K562 (cell line): ENCODE results near the gene RIOK3. TPM values are rescaled to one million over a fixed set of nuclear protein-coding genes. Genes with fewer than 3 reads are reported as not detected.

Experiments
- ATAC-seq: fragments of 200-7000 bp; cut with Tn5 transposase; 3 replicates; pipeline ENCODE4 v1.9.1; 2020; ENCODE audit warnings: moderate library complexity
- BruUV-seq: library from RNA; stranded (reverse); fragments of 400-500 nt; replicated peaks from 2 replicates; lab custom pipeline; 2021; lab: Mats Ljungman, UMichigan
- CTCF ChIA-PET: fragments of 300-600 bp; formaldehyde crosslinking; extraction: SDS; loops from one replicate; lab custom pipeline; 2021; ENCODE audit warnings: low intra/inter-chr PET ratio; lab: Yijun Ruan, JAX
- POLR2A ChIA-PET: fragments of 300-600, 350-650 bp; sonication (Branson Sonifier 250); formaldehyde crosslinking; extraction: SDS; loops from one replicate; lab custom pipeline; 2021; ENCODE audit warnings: antibody characterized with exemption, inconsistent platforms; lab: Yijun Ruan, JAX
- DNase-seq, 4 experiments: peaks; one replicate each; pipeline versions ENCODE4 v3.0.0 to v3.0.0-alpha.2; 2011 to 2018; ENCODE audit warnings: low spot score in 3 of 4, mixed read lengths in 3 of 4; ENCODE audit errors: extremely low read depth in 1 of 4
- FAIRE-seq: peaks from 2 replicates; lab custom pipeline; 2011; peaks lifted over from hg19 to GRCh38; lab: Jason Lieb, UNC
- H2AFZ ChIP-seq: 2 replicates; pipeline ENCODE4 v1.6.0; 2011; ENCODE audit warnings: low read depth, low read length, control low read depth, inconsistent platforms
- H3K27ac ChIP-seq: fragments of 200-600 bp; 3 replicates; pipeline ENCODE4 v1.8.0; 2011; ENCODE audit warnings: low read depth, mild to moderate bottlenecking, control low read depth, inconsistent platforms, low read length, moderate library complexity, mixed read lengths; ENCODE audit errors: extremely low read depth
- H3K27me3 ChIP-seq, 2 experiments: fragments of 300-600 bp in 1 of 2; 2 replicates in 1 of 2; 3 replicates in 1 of 2; pipeline versions ENCODE4 v1.6.0 to v1.8.0; 2011; ENCODE audit warnings: inconsistent platforms in 2 of 2, low read length in 2 of 2, mild to moderate bottlenecking in 1 of 2, mixed read lengths in 1 of 2, moderate library complexity in 1 of 2; ENCODE audit not compliant: control insufficient read depth in 2 of 2, insufficient read depth in 2 of 2
- H3K36me3 ChIP-seq: fragments of 300-600 bp; 3 replicates; pipeline ENCODE4 v1.8.0; 2011; ENCODE audit warnings: mild to moderate bottlenecking, low read length, inconsistent platforms; ENCODE audit not compliant: control insufficient read depth, insufficient read depth
- H3K4me1 ChIP-seq, 2 experiments: fragments of 200-600 bp in 1 of 2; replicated peaks in 1 of 2; 2 replicates in 1 of 2; 3 replicates in 1 of 2; pipeline versions ENCODE4 v1.5.1 to v1.8.0; 2011; ENCODE audit warnings: inconsistent platforms in 2 of 2, low read length in 2 of 2, mild to moderate bottlenecking in 1 of 2, mixed read lengths in 1 of 2, moderate library complexity in 1 of 2; ENCODE audit not compliant: control insufficient read depth in 2 of 2, insufficient read depth in 2 of 2
- H3K4me2 ChIP-seq: 2 replicates; pipeline ENCODE4 v1.6.1; 2011; ENCODE audit warnings: low read length, control low read depth, inconsistent platforms, mixed read lengths; ENCODE audit not compliant: insufficient read depth
- H3K4me3 ChIP-seq: fragments of 200-600 bp; sonication (generic), shearing (Covaris generic); 2 replicates; pipeline ENCODE4 v1.5.1; 2016; ENCODE audit warnings: control low read depth, inconsistent platforms
- H3K79me2 ChIP-seq: fragments of 200-600 bp; 3 replicates; pipeline ENCODE4 v1.8.0; 2011; ENCODE audit warnings: low read length, inconsistent platforms; ENCODE audit not compliant: control insufficient read depth, insufficient read depth
- H3K9ac ChIP-seq, 2 experiments: 2 replicates each; pipeline versions ENCODE4 v1.6.0 to v1.6.1; 2011; ENCODE audit warnings: low read depth in 2 of 2, low read length in 2 of 2, control low read depth in 1 of 2, inconsistent platforms in 1 of 2, mild to moderate bottlenecking in 1 of 2, mixed read lengths in 1 of 2; ENCODE audit not compliant: insufficient read depth in 1 of 2
- H3K9me1 ChIP-seq: one replicate; pipeline ENCODE4 v1.6.0; 2011; ENCODE audit warnings: inconsistent platforms, mild to moderate bottlenecking, low read length, moderate library complexity; ENCODE audit not compliant: control insufficient read depth, insufficient read depth
- H3K9me3 ChIP-seq: replicated peaks from 2 replicates; pipeline ENCODE4 v1.5.1; 2011; ENCODE audit warnings: low read depth, low read length, inconsistent platforms; ENCODE audit not compliant: control insufficient read depth, insufficient read depth
- H4K20me1 ChIP-seq: replicated peaks from 2 replicates; pipeline ENCODE4 v1.6.1; 2011; ENCODE audit warnings: low read length, inconsistent platforms, mixed read lengths; ENCODE audit not compliant: control insufficient read depth, insufficient read depth
- AFF1 ChIP-seq, 2 experiments: fragments of 450-650 bp; IDR thresholded peaks; 2 replicates each; pipeline ENCODE4 v1.6.1; 2018; ENCODE audit warnings: mild to moderate bottlenecking in 2 of 2, low read depth in 1 of 2; ENCODE audit not compliant: partially characterized antibody in 2 of 2
- FOXM1 ChIP-seq, 2 experiments: fragments of 450-650 bp in 1 of 2; sonication (generic) in 1 of 2; formaldehyde crosslinking in 1 of 2; IDR thresholded peaks; 2 replicates each; pipeline versions ENCODE4 v1.6.1 to v1.9.0; 2017 to 2022; ENCODE audit warnings: low read depth in 2 of 2, mild to moderate bottlenecking in 2 of 2, missing genetic modification reagents in 1 of 2, moderate library complexity in 1 of 2
- HEY1 ChIP-seq: fragments of 250-450 bp; sonication (Bioruptor Pico); IDR thresholded peaks from 2 replicates; pipeline ENCODE4 v1.5.0; 2020; ENCODE audit warnings: mild to moderate bottlenecking, moderate library complexity, borderline replicate concordance
- KDM1A ChIP-seq, 2 experiments: fragments of 450-650 bp; IDR thresholded peaks; 2 replicates each; pipeline ENCODE4 v1.6.1; 2016; ENCODE audit warnings: mild to moderate bottlenecking in 2 of 2
- KDM4B ChIP-seq, 2 experiments: fragments of 450-650 bp in 1 of 2; sonication (generic) in 1 of 2; IDR thresholded peaks; 2 replicates each; pipeline ENCODE4 v1.6.1; 2016 to 2017; ENCODE audit warnings: borderline replicate concordance in 2 of 2, antibody characterized with exemption in 1 of 2, low read depth in 1 of 2, mild to moderate bottlenecking in 1 of 2
- POLR2AphosphoS2 ChIP-seq: IDR thresholded peaks from 2 replicates; pipeline ENCODE4 v1.6.1; 2012; ENCODE audit warnings: low read length, improper control_type of control experiment
- POLR3G ChIP-seq: IDR thresholded peaks from 2 replicates; pipeline ENCODE4 v1.6.1; 2011; ENCODE audit not compliant: insufficient read length, insufficient replicate concordance; ENCODE audit errors: extremely low read depth
- PREB ChIP-seq: sonication (generic); formaldehyde crosslinking; IDR thresholded peaks from 2 replicates; pipeline ENCODE4 v1.8.1; 2023; ENCODE audit warnings: mild to moderate bottlenecking, missing genetic modification reagents
- RFX7 ChIP-seq: fragments of 250-450 bp; sonication (Bioruptor Pico); IDR thresholded peaks from 2 replicates; pipeline ENCODE4 v1.5.1; 2021; ENCODE audit warnings: mild to moderate bottlenecking
- SMARCA5 ChIP-seq: fragments of 450-650 bp; IDR thresholded peaks from 2 replicates; pipeline ENCODE4 v1.6.1; 2016
- TAF15 ChIP-seq: fragments of 200-400 bp; formaldehyde crosslinking; IDR thresholded peaks from 2 replicates; pipeline ENCODE4 v1.6.1; 2017; ENCODE audit warnings: mild to moderate bottlenecking, low read depth, low read length, moderate library complexity
- VEZF1 ChIP-seq: fragments of 200-800 bp; sonication (Bioruptor generic); IDR thresholded peaks from 2 replicates; pipeline ENCODE4 v1.6.1; 2017; ENCODE audit warnings: missing genetic modification characterization, missing compliant biosample characterization
- ZNF780A ChIP-seq: fragments of 250-450 bp; sonication (Bioruptor Pico); IDR thresholded peaks from 2 replicates; pipeline ENCODE4 v1.5.0; 2021; ENCODE audit warnings: mild to moderate bottlenecking
- WGBS: fragments of 100-300 bp; shearing (Covaris generic); methylation state at CpG from one replicate; pipeline ENCODE4 v1.1.6; 2016; ENCODE audit warnings: low coverage, mixed read lengths; ENCODE audit not compliant: insufficient coverage; ENCODE audit errors: missing lambda C conversion rate; 5-methylcytosine and 5-hydroxymethylcytosine counted together
- in situ Hi-C: fragments of 300-500 bp; cut with MboI; formaldehyde crosslinking; loops from 4 replicates; pipeline ENCODE4 v1.15.0; 2018; ENCODE audit warnings: inconsistent platforms, mixed read lengths
- intact Hi-C: fragments of 100-400 bp; cut with micrococcal nuclease; formaldehyde crosslinking; loops from 2 replicates; pipeline ENCODE4 v1.14.2; 2022
- polyA plus RNA-seq, 8 experiments: library from polyadenylated mRNA; depleted of rRNA in 4 of 8; stranded (reverse) in 5 of 8; unstranded in 3 of 8; fragments of >200 nt; fragmentation: Nextera tagmentation in 2 of 8; fragmentation: Illumina TruSeq in 1 of 8; extraction: Ambion mirVana in 2 of 8; extraction: Trizol in 1 of 8; gene quantifications; 2 replicates each; pipeline versions ENCODE4 v1.2.1 to v1.2.3, GENCODE V29; 2011 to 2014; ENCODE audit warnings: inconsistent platforms in 1 of 8, missing spikeins in 1 of 8
- total RNA-seq, 7 experiments: library from RNA; depleted of rRNA in 6 of 7; stranded (reverse); fragments of >200 nt in 6 of 7; fragmentation: Illumina TruSeq in 2 of 7; extraction: Trizol in 2 of 7; gene quantifications; 2 replicates each; pipeline versions ENCODE4 v1.2.1 to v1.2.3, GENCODE V29; 2011 to 2021; ENCODE audit warnings: low replicate concordance in 1 of 7

RIOK3 gene
- total and polyA plus RNA-seq, 9 of the 15 experiments (the other 6 are each of a cell fraction or from before 2014, with no cell fraction given): 21.4 to 89.5 (median 62.9) TPM

GRCh38 chr18:23450022-23450421 lies 3.1 kb upstream of the RIOK3 start (continued):
- TF ChIP-seq VEZF1 (no peak), HEY1 (CRISPR knock-in tag) (no peak), RFX7 (CRISPR knock-in tag) (no peak)

GRCh38 chr18:23451011-23451410 lies 2.1 kb upstream of the RIOK3 start:
- H2AFZ ChIP-seq: peak overlapping the region; percentile 12; the same call in 1 of the 2 replicates
- BruUV-seq: no TSS peak
- ChIA-PET POLR2A (no interaction called here), CTCF (no interaction called here)
- no peaks in the 10 kb centered on the region for H3K9me3 ChIP-seq
- peaks cover 31% of the 10 kb centered on the region for H3K79me2 ChIP-seq
- no peak overlapping the region for H3K4me2 ChIP-seq
- H3K27me3 ChIP-seq: no peaks in the 10 kb centered on the region
- DNase-seq (no peak), ATAC-seq (no peak), FAIRE-seq (no peak)
- no peaks in the 10 kb centered on the region; the same call in 1 of the 2 replicates for H4K20me1 ChIP-seq
- TF ChIP-seq FOXM1 (IDR thresholded peaks at IDR 0.05; ENCODE audit: low read depth): no peak
- TF ChIP-seq FOXM1 (CRISPR knock-in tag; IDR thresholded peaks at IDR 0.05; ENCODE audit: low read depth): no peak
- TF ChIP-seq POLR3G: no peak
- no peak for TF ChIP-seq PREB (CRISPR knock-in tag)
- TF ChIP-seq ZNF780A (CRISPR knock-in tag): no peak
- TF ChIP-seq KDM1A (IDR thresholded peaks at IDR 0.05): no peak
- no peak for TF ChIP-seq TAF15
- no peak for TF ChIP-seq SMARCA5
- no peak for TF ChIP-seq KDM4B (IDR thresholded peaks at IDR 0.05; ENCODE audit: borderline replicate concordance in 2 of 2, low read depth in 1 of 2)
- TF ChIP-seq POLR2AphosphoS2: no peak
- TF ChIP-seq AFF1 (IDR thresholded peaks at IDR 0.05; ENCODE audit: low read depth in 1 of 2, partially characterized antibody in 2 of 2): no peak
- in situ Hi-C loops (no loop called here), intact Hi-C loops (no loop called here)
- H3K4me1 ChIP-seq: peaks cover 12 to 22% of the 10 kb centered on the region in 2 experiments
- WGBS: 92% methylated on average over 16 of the region's 18 CpGs
- H3K4me3 ChIP-seq: no peak overlapping the region
- H3K36me3 ChIP-seq: peaks cover 3% of the 10 kb centered on the region; the same call in 1 of the 3 replicates
- H3K9ac ChIP-seq: no peak overlapping the region
- no peak overlapping the region for H3K27ac ChIP-seq
- H3K9me1 ChIP-seq: no peaks in the 10 kb centered on the region
